IPS-NIHi7 (cell line): ENCODE results near the gene NFE2L1.
"Not testable (repeated sequence)": the region's sequence is repeated elsewhere in the genome, so short reads cannot be mapped to it uniquely, and the experiment has no call there.

Source experiments
- DNase-seq: peaks from one replicate; pipeline ENCODE4 v3.0.0; 2012; ENCODE audit warnings: mixed read lengths; ENCODE audit errors: extremely low spot score

The NFE2L1 gene

GRCh38 chr17:48024149-48025039, 23.8 kb upstream of the NFE2L1 start:
- DNase-seq: no peak

GRCh38 chr17:48025040-48025903, 22.9 kb upstream of the NFE2L1 start:
- peak; percentile 89 for DNase-seq

GRCh38 chr17:48025904-48026501, 22.2 kb upstream of the NFE2L1 start:
- DNase-seq: no peak

GRCh38 chr17:48026502-48027321, 21.4 kb upstream of the NFE2L1 start:
- DNase-seq: peak; percentile 87

GRCh38 chr17:48027322-48027981, 20.7 kb upstream of the NFE2L1 start:
- DNase-seq: no peak

GRCh38 chr17:48028736-48029135, 19.4 kb upstream of the NFE2L1 start:
- DNase-seq: no peak

GRCh38 chr17:48030531-48030930, 17.6 kb upstream of the NFE2L1 start:
- DNase-seq: no peak

GRCh38 chr17:48031966-48032365, 16.2 kb upstream of the NFE2L1 start:
- DNase-seq: no peak

GRCh38 chr17:48034734-48035133, 13.4 kb upstream of the NFE2L1 start:
- not testable (repeated sequence) for DNase-seq

- no peak for DNase-seq
These were observed 11.5 kb upstream of the NFE2L1 start for GRCh38 chr17:48036693-48037035.

GRCh38 chr17:48037036-48037837, 10.9 kb upstream of the NFE2L1 start, which contains the start of gene COPZ2:
Gene COPZ2, minus strand, starts transcription at chr17:48037797. Its CDS starts 20 bp downstream, at chr17:48037777.
- no peak for DNase-seq

GRCh38 chr17:48037838-48038323, 10.3 kb upstream of the NFE2L1 start:
- DNase-seq: no peak

- no peak for DNase-seq
These were observed 9.5 kb upstream of the NFE2L1 start for GRCh38 chr17:48038687-48039086.

- no peak for DNase-seq
These were observed 5.0 kb upstream of the NFE2L1 start for GRCh38 chr17:48043176-48043575.

- DNase-seq: no peak
These were observed 3.3 kb upstream of the NFE2L1 start for GRCh38 chr17:48044851-48045250.

GRCh38 chr17:48045316-48046001, 2.7 kb upstream of the NFE2L1 start:
- no peak for DNase-seq

GRCh38 chr17:48046296-48046695, 1.9 kb upstream of the NFE2L1 start:
- no peak for DNase-seq

GRCh38 chr17:48047113-48047740, 932 bp upstream of the NFE2L1 start:
- DNase-seq: no peak
